BLaER1 treated with 17β-estradiol and CSF1 and Interleukin-3, amounts not matched to agents 10 nM and 100 nM (cell line): ENCODE results near the gene LRRC53.
A peak's percentile ranks its signal among the peaks of the same experiment; 100 is the strongest.

ENCODE experiments used
- H3K27ac ChIP-seq, 11 experiments: shearing (Covaris generic); formaldehyde crosslinking; 2 replicates each; pipeline ENCODE4 v1.8.1; 2022
- H3K27me3 ChIP-seq, 11 experiments: shearing (Covaris generic); formaldehyde crosslinking; 2 replicates each; pipeline ENCODE4 v1.8.1; 2022
- H3K36me3 ChIP-seq, 11 experiments: shearing (Covaris generic); formaldehyde crosslinking; 2 replicates each; pipeline ENCODE4 v1.8.1; 2022
- H3K4me1 ChIP-seq, 10 experiments: shearing (Covaris generic); formaldehyde crosslinking; 2 replicates each; pipeline ENCODE4 v1.8.1; 2022
- H3K4me2 ChIP-seq, 11 experiments: shearing (Covaris generic); formaldehyde crosslinking; 2 replicates each; pipeline ENCODE4 v1.8.1; 2022
- H3K4me3 ChIP-seq, 10 experiments: shearing (Covaris generic); formaldehyde crosslinking; 2 replicates each; pipeline ENCODE4 v1.8.1; 2022
- H3K9ac ChIP-seq, 11 experiments: shearing (Covaris generic); formaldehyde crosslinking; 2 replicates each; pipeline ENCODE4 v1.8.1; 2022
- H3K9me3 ChIP-seq, 11 experiments: shearing (Covaris generic); formaldehyde crosslinking; replicated peaks in 1 of 11; 2 replicates each; pipeline ENCODE4 v1.8.1; 2022
- H4K20me1 ChIP-seq, 11 experiments: shearing (Covaris generic); formaldehyde crosslinking; 2 replicates each; pipeline ENCODE4 v1.8.1; 2022
- Cebpa-rat ChIP-seq, 11 experiments: shearing (Covaris generic); IDR thresholded peaks; 2 replicates each; pipeline ENCODE4 v1.8.1; 2022

Gene LRRC53

GRCh38 chr1:74512170-74512915, at the start of gene LRRC53:
Gene LRRC53 (minus strand): TSS chr1:74512611. CDS start chr1:74483349, 29,262 bp downstream.
- no peak within 1 kb of the TSS for H3K4me3 ChIP-seq
- no peak within 1 kb of the TSS for H3K9ac ChIP-seq
- H3K27me3 ChIP-seq, result no peaks in the 10 kb centered on the region
- H3K27ac ChIP-seq, result no peak within 1 kb of the TSS
- H3K36me3 ChIP-seq, result no peaks in the 10 kb centered on the region
- TF ChIP-seq Cebpa-rat (IDR thresholded peaks at IDR 0.05), result no peak
- H3K9me3 ChIP-seq, result no peaks in the 10 kb centered on the region
- H4K20me1 ChIP-seq, result no peaks in the 10 kb centered on the region
- peaks cover 0 to 20% (median 0%) of the 10 kb centered on the region in 10 experiments; a peak in 4 of 20 replicates for H3K4me1 ChIP-seq
- peak within 1 kb of the TSS in 2 of 11 experiments; percentile 31 to 45; a peak in 4 of 22 replicates for H3K4me2 ChIP-seq

GRCh38 chr1:74549932-74550331, 37.5 kb upstream of the LRRC53 start:
- no peaks in the 10 kb centered on the region for H3K27me3 ChIP-seq
- no peak overlapping the region for H3K27ac ChIP-seq
- no peaks in the 10 kb centered on the region for H4K20me1 ChIP-seq
- H3K4me1 ChIP-seq, result no peaks in the 10 kb centered on the region
- H3K36me3 ChIP-seq, result no peaks in the 10 kb centered on the region
- H3K4me2 ChIP-seq, result no peak overlapping the region
- TF ChIP-seq Cebpa-rat (IDR thresholded peaks at IDR 0.05), result no peak
- H3K4me3 ChIP-seq, result no peak overlapping the region
- H3K9me3 ChIP-seq, result no peaks in the 10 kb centered on the region
- no peak overlapping the region for H3K9ac ChIP-seq

GRCh38 chr1:74548961-74549750, 36.7 kb upstream of the LRRC53 start:
- H4K20me1 ChIP-seq, result no peaks in the 10 kb centered on the region
- no peak for TF ChIP-seq Cebpa-rat (IDR thresholded peaks at IDR 0.05)
- H3K27ac ChIP-seq, result no peak overlapping the region
- H3K4me3 ChIP-seq, result no peak overlapping the region
- H3K4me1 ChIP-seq, result no peaks in the 10 kb centered on the region
- no peak overlapping the region for H3K4me2 ChIP-seq
- H3K9ac ChIP-seq, result no peak overlapping the region
- no peaks in the 10 kb centered on the region for H3K36me3 ChIP-seq
- H3K27me3 ChIP-seq, result no peaks in the 10 kb centered on the region
- no peaks in the 10 kb centered on the region for H3K9me3 ChIP-seq

- Histone ChIP-seq H3K36me3 (no peaks in the 10 kb centered on the region), H3K9me3 (no peaks in the 10 kb centered on the region), H3K4me1 (no peaks in the 10 kb centered on the region), H3K4me3 (no peak overlapping the region), H3K27me3 (no peaks in the 10 kb centered on the region), H3K4me2 (no peak overlapping the region), H3K27ac (no peak overlapping the region), H4K20me1 (no peaks in the 10 kb centered on the region), H3K9ac (no peak overlapping the region)
- no peak for TF ChIP-seq Cebpa-rat (IDR thresholded peaks at IDR 0.05)
Measured at GRCh38 chr1:74545821-74546220, 33.4 kb upstream of the LRRC53 start.

- no peaks in the 10 kb centered on the region for H3K9me3 ChIP-seq
- no peak overlapping the region for H3K4me3 ChIP-seq
- TF ChIP-seq Cebpa-rat (IDR thresholded peaks at IDR 0.05), result no peak
- H3K4me1 ChIP-seq, result no peaks in the 10 kb centered on the region
- H3K36me3 ChIP-seq, result no peaks in the 10 kb centered on the region
- no peak overlapping the region for H3K9ac ChIP-seq
- no peak overlapping the region for H3K4me2 ChIP-seq
- H3K27me3 ChIP-seq, result no peaks in the 10 kb centered on the region
- H4K20me1 ChIP-seq, result no peaks in the 10 kb centered on the region
- H3K27ac ChIP-seq, result no peak overlapping the region
Measured at GRCh38 chr1:74534241-74534640, 21.8 kb upstream of the LRRC53 start.

GRCh38 chr1:74531796-74532195, 19.4 kb upstream of the LRRC53 start:
- Histone ChIP-seq H4K20me1 (no peaks in the 10 kb centered on the region), H3K4me2 (no peak overlapping the region), H3K9me3 (no peaks in the 10 kb centered on the region), H3K36me3 (no peaks in the 10 kb centered on the region), H3K4me3 (no peak overlapping the region), H3K4me1 (0 out of 20 replicates have a peak, but pooled peaks cover 0 to 3% (median 0%) of the 10 kb centered on the region in 10 experiments), H3K9ac (no peak overlapping the region), H3K27me3 (no peaks in the 10 kb centered on the region), H3K27ac (no peak overlapping the region)
- TF ChIP-seq Cebpa-rat (IDR thresholded peaks at IDR 0.05), result no peak

GRCh38 chr1:74530892-74531291, 18.5 kb upstream of the LRRC53 start:
- Histone ChIP-seq H3K27ac (no peak overlapping the region), H3K4me3 (no peak overlapping the region), H3K9me3 (no peaks in the 10 kb centered on the region), H3K9ac (no peak overlapping the region), H3K36me3 (no peaks in the 10 kb centered on the region), H3K4me2 (no peak overlapping the region), H4K20me1 (no peaks in the 10 kb centered on the region), H3K4me1 (0 out of 20 replicates have a peak, but pooled peaks cover 0 to 3% (median 0%) of the 10 kb centered on the region in 10 experiments), H3K27me3 (no peaks in the 10 kb centered on the region)
- no peak for TF ChIP-seq Cebpa-rat (IDR thresholded peaks at IDR 0.05)

GRCh38 chr1:74528123-74528522, 15.7 kb upstream of the LRRC53 start:
- H3K4me2 ChIP-seq, result no peak overlapping the region
- H3K27me3 ChIP-seq, result no peaks in the 10 kb centered on the region
- H3K4me1 ChIP-seq, result 0 out of 20 replicates have a peak, but pooled peaks cover 0 to 3% (median 0%) of the 10 kb centered on the region in 10 experiments
- no peaks in the 10 kb centered on the region for H3K36me3 ChIP-seq
- H3K4me3 ChIP-seq, result no peak overlapping the region
- H3K27ac ChIP-seq, result no peak overlapping the region
- no peak for TF ChIP-seq Cebpa-rat (IDR thresholded peaks at IDR 0.05)
- no peaks in the 10 kb centered on the region for H3K9me3 ChIP-seq
- no peak overlapping the region for H3K9ac ChIP-seq
- no peaks in the 10 kb centered on the region for H4K20me1 ChIP-seq

- TF ChIP-seq Cebpa-rat (IDR thresholded peaks at IDR 0.05), result no peak
Measured at GRCh38 chr1:74526708-74527107, 14.3 kb upstream of the LRRC53 start.

More at GRCh38 chr1:74526708-74527107, 14.3 kb upstream of the LRRC53 start:
- no peaks in the 10 kb centered on the region for H3K36me3 ChIP-seq
- no peak overlapping the region for H3K4me3 ChIP-seq
- H3K9me3 ChIP-seq, result no peaks in the 10 kb centered on the region
- H3K27me3 ChIP-seq, result no peaks in the 10 kb centered on the region
- H4K20me1 ChIP-seq, result no peaks in the 10 kb centered on the region
- H3K9ac ChIP-seq, result no peak overlapping the region
- 0 out of 20 replicates have a peak, but pooled peaks cover 0 to 3% (median 0%) of the 10 kb centered on the region in 10 experiments for H3K4me1 ChIP-seq
- no peak overlapping the region for H3K27ac ChIP-seq
- H3K4me2 ChIP-seq, result no peak overlapping the region
